Measurements from ENCODE around the gene CYLC2.

Gene CYLC2

GRCh38 chr9:102995033-102995432 is at the start of gene CYLC2:
TSS of gene CYLC2 (plus strand) at chr9:102995333. CDS start at chr9:102995381, 48 bp downstream.
- no peak for DNase-seq (ENCODE audit: low read depth, low spot score)

- DNase-seq (ENCODE audit: low read depth, low spot score), result no peak
Observed at GRCh38 chr9:102950346-102950745, 44.8 kb upstream of the CYLC2 start.

- no peak for DNase-seq (ENCODE audit: low read depth, low spot score)
Observed at GRCh38 chr9:102966999-102967398, 28.1 kb upstream of the CYLC2 start.

- DNase-seq (ENCODE audit: low read depth, low spot score), result no peak
Observed at GRCh38 chr9:102967979-102968378, 27.2 kb upstream of the CYLC2 start.

GRCh38 chr9:102972780-102973179 is 22.4 kb upstream of the CYLC2 start:
- DNase-seq (ENCODE audit: low read depth, low spot score), result no peak

GRCh38 chr9:102974530-102974929 is 20.6 kb upstream of the CYLC2 start:
- DNase-seq (ENCODE audit: low read depth, low spot score), result no peak

- no peak for DNase-seq (ENCODE audit: low read depth, low spot score)
Observed at GRCh38 chr9:102975251-102975650, 19.9 kb upstream of the CYLC2 start.

- DNase-seq (ENCODE audit: low read depth, low spot score), result no peak
Observed at GRCh38 chr9:102985162-102985895, 9.8 kb upstream of the CYLC2 start.

GRCh38 chr9:102986425-102986824 is 8.7 kb upstream of the CYLC2 start:
- no peak for DNase-seq (ENCODE audit: low read depth, low spot score)

GRCh38 chr9:103003689-103004088 is 8.6 kb downstream of the CYLC2 start:
- DNase-seq (ENCODE audit: low read depth, low spot score), result no peak

GRCh38 chr9:103014242-103014641 is 19.1 kb downstream of the CYLC2 start:
- DNase-seq (ENCODE audit: low read depth, low spot score), result no peak

- no peak for DNase-seq (ENCODE audit: low read depth, low spot score)
Observed at GRCh38 chr9:103025796-103026195, 30.7 kb downstream of the CYLC2 start.

GRCh38 chr9:103037508-103038477 is 42.7 kb downstream of the CYLC2 start:
- no peak for DNase-seq (ENCODE audit: low read depth, low spot score)

- no peak for DNase-seq (ENCODE audit: low read depth, low spot score)
Observed at GRCh38 chr9:103041961-103042360, 46.8 kb downstream of the CYLC2 start.

Measured in activated CD4-positive, CD25-positive, alpha-beta regulatory T cell treated with anti-CD3 and anti-CD28 coated beads, Interleukin-2, amount 50 U/mL, for 16 hours (primary cell).